AG10803 (cell line): ENCODE data around the gene C9orf43.

Experiments
- DNase-seq: peaks from one replicate; pipeline ENCODE4 v3.0.0; 2010; ENCODE audit warnings: low read depth
- H3K4me3 ChIP-seq: 2 replicates; pipeline ENCODE4 v1.5.1; 2011; ENCODE audit warnings: mild to moderate bottlenecking, low read length, control low read depth
- CTCF ChIP-seq: conservative IDR thresholded peaks from 2 replicates; pipeline ENCODE4 v1.5.1; 2011; ENCODE audit warnings: mild to moderate bottlenecking, low read length, control low read depth, inconsistent platforms

The C9orf43 gene

GRCh38 chr9:113387560-113388230 is 22.9 kb upstream of the C9orf43 start:
- H3K4me3 ChIP-seq, result no peak overlapping the region
- TF ChIP-seq CTCF, result no peak
- DNase-seq, result no peak

- TF ChIP-seq CTCF, result no peak
Observed at GRCh38 chr9:113388833-113389232, 21.7 kb upstream of the C9orf43 start.

GRCh38 chr9:113389451-113389850 is 21.1 kb upstream of the C9orf43 start:
- no peak for TF ChIP-seq CTCF
- no peak for DNase-seq
- no peak overlapping the region for H3K4me3 ChIP-seq

More at GRCh38 chr9:113388833-113389232, 21.7 kb upstream of the C9orf43 start:
- no peak overlapping the region for H3K4me3 ChIP-seq
- DNase-seq, result no peak

- no peak overlapping the region for H3K4me3 ChIP-seq
- TF ChIP-seq CTCF, result no peak
- DNase-seq, result no peak
Observed at GRCh38 chr9:113390192-113390960, 20.2 kb upstream of the C9orf43 start.

- no peak overlapping the region for H3K4me3 ChIP-seq
- no peak for TF ChIP-seq CTCF
- DNase-seq, result no peak
Observed at GRCh38 chr9:113391917-113392316, 18.6 kb upstream of the C9orf43 start.

- no peak for DNase-seq
- no peak overlapping the region for H3K4me3 ChIP-seq
- no peak for TF ChIP-seq CTCF
Observed at GRCh38 chr9:113393281-113393680, 17.3 kb upstream of the C9orf43 start.
